NCI-H1048 (cell line): ENCODE data around the gene DLAT.
"Not testable (repeated sequence)": the region's sequence is repeated elsewhere in the genome, so short reads cannot be mapped to it uniquely, and the experiment has no call there.

Experiments
- DNase-seq: peaks from one replicate; lab custom pipeline; 2025; lab: John Stamatoyannopoulos, UW

The DLAT gene

DNA sequence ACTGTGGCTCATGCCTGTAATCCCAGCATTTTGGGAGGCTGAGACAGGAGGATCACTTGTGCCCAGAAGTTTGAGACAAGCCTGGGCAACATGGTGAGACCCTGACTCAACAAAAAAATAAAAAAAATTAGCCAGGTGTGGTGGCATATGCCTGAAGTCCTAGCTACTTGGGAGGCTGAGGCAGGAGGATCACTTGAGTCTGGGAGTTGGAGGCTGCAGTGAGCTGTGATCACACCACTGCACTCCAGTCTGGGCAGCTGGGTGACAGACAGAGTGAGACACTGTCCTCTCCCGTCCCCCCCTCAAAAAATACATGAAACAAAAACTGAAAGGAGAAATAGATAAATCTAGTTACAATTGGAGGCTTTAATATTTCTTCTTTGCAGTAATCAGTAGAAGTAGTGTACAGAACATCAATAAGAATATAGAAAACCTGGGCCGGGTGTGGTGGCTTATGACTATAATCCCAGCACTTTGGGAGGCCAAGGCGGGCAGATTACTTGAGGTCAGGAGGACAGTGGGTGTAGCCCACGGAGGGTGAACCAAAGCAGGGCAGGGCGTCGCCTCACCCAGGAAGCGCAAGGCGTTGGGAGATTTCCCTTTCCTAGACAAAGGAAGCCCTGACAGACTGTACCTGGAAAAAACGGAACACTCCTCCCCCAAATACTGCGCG is 19.6 kb upstream of the DLAT start:
- no peak for DNase-seq

DNA sequence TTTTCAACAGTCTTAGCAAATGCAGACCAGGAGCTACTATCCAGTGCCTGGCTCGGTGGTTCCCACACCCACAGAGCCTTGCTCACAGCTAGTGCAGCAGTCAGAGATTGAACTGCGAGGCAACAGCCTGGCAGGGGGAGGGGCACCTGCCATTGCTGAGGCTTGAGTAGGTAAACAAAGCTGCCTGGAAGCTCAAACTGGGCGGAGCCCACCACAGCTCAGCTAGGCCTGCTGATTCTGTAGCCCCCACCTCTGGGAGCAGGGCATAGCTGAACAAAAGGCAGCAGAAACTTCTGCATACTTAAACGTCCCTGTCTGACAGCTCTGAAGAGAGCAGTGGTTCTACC is 19.1 kb upstream of the DLAT start:
- not testable (repeated sequence) for DNase-seq

DNA sequence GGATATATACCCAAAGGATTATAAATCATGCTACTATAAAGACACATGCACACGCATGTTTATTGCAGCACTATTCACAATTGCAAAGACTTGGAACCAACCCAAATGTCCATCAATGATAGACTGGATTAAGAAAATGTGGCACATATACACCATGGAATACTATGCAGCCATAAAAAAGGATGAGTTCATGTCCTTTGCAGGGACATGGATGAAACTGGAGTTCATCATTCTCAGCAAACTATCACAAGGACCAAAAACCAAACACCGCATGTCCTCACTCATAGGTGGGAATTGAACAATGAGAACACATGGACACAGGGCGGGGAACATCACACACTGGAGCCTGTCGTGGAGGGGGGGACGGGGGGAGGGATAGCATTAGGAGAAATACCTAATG is 13.8 kb upstream of the DLAT start:
- not testable (repeated sequence) for DNase-seq

- no peak for DNase-seq
Measured at GRCh38 chr11:112012874-112013273, 12.3 kb upstream of the DLAT start.

DNA sequence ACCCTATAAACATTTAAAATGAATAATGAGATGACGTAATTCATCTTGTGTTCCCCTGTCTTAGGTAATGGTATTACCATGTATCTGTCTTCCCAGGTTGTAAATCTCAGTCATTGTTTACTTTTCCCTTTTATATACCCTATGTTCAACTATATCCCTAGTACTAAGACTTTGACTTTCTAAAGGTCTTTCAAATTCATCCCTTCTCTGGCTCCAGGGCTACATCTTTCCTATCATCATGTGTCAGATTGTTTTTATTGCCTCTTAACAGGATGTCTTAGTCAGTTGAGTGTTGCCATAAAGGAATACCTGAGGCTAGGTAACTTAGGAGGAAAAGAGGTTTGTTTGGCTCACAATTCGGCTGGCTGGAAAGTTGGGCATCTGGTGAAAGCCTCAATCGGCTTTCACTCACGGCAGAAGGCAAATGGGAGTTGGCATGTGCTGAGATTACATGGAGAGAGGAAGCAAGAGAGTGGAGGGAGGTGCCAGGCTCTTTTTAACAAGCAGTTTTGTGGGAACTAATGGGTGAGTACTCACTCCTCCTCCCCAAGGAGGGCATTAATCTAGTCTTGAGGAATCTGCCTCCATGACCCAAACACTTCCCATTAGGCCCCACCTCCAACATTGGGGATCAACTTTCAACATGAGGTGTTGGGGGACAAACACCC is 11.6 kb upstream of the DLAT start:
- no peak for DNase-seq

GRCh38 chr11:112016088-112016764 is 9.0 kb upstream of the DLAT start:
- DNase-seq = no peak

DNA sequence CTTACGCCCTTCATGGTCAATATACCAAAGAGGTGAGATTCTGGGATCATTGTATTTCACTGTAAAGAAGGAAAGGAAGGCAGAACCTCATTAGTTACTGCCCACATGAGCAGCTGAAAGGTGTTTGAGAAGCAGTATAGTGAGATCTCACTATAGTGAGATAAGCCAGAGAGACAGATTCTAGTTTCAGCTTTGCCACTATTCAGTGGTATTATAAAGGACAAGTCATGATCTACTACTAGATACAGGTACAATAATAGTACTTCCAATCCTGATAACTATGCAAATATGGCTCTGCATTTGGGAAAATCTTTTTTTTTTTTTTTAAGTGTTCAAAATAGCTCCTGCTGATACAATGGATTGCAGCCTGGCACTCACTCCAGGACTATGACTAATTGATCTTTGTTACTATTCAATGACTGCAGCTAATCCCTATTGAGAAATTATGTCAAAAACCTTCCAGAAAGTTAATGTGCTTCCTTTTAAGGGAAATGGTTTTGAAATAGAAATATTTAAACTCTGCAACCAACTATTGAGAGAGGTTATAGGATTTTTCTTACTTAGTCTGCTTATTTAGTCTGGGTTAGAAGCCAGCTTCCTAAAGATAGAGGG is 8.3 kb upstream of the DLAT start:
- no peak for DNase-seq

DNA sequence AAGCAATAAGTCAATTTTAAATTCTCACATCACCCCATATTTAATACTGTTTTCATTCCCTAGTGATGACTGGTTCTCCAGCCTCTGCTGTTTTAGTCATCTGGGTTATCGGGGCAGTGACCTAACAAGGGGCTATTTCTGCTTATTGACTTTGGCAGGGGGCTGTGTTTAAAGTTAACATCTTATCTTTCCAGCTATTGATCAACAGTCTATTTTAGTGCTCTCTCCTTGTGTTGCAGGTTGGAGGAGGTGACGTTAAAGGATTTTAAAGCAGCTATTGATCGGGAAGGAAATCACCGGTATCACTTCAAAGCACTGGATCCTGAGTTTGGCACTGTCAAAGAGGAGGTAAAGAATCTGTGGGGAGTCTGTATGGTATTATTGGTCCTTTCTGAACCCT is 7.7 kb upstream of the DLAT start:
- no peak for DNase-seq

DNA sequence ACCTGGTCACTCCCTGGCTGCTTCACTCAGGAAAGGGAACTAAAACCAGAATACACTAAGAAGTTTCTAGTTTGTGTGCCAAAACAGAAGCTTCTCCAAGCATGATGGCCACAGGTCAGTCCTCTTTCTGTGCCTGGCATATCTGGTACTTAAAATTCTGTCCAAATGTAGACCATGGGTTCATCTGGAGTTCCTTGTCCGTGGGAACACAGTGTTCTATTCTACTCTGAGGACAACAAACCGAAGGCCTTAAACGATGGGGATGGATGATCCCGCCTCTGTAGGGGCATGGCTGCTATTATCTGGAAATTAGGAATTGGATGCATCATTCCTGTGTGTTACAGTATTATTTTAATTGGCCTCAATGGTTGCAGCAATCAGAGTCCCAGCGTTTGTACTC is 6.1 kb upstream of the DLAT start:
- DNase-seq = no peak

GRCh38 chr11:112023104-112023503 is 2.1 kb upstream of the DLAT start:
- DNase-seq = no peak

DNA sequence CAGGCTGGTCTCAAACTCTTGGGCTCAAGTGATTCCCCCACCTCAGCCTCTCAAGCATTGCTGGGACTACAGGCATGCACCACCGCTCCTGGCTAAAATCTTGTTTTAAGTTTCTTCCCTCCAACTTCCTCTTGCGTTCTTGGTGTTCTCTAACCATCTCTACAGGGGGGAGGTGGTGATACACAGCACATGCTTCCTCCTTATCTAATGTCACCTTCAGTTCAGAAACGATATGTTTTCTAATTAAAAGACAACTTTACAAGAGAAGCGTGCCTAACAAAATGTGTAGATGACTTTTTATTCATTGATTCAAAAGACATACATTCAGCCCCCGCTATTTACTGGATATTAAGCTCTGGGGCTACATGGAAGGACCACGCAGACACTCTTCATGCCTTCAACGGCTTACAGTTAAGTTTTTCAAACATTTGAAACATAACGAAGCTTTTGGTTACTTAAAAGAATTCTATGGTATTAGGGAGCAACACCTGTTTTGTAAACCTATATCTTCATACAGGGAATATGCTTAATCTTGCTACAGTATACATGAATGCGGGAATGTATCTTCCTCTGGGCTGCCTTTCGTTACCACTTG is 933 bp upstream of the DLAT start:
- no peak for DNase-seq

DNA sequence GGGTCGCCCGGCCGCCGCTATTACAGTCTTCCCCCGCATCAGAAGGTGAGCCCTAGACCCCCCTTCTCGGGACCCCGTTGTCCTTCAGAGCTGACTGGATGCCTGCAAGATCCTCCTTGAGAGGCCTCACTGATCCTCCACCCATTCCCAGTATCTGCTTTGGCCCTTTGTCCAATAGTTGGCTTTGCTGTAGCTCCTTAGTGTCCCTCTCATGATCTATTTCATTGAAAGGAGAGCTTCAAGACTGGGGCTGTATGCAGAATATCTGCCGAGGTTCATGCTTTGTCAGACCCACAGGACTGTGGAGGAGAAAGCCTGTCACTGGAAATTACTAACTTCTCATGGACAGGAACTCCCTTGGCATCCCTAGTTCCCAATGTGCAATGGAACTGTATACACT is 499 bp downstream of the DLAT start:
- no peak for DNase-seq

DNA sequence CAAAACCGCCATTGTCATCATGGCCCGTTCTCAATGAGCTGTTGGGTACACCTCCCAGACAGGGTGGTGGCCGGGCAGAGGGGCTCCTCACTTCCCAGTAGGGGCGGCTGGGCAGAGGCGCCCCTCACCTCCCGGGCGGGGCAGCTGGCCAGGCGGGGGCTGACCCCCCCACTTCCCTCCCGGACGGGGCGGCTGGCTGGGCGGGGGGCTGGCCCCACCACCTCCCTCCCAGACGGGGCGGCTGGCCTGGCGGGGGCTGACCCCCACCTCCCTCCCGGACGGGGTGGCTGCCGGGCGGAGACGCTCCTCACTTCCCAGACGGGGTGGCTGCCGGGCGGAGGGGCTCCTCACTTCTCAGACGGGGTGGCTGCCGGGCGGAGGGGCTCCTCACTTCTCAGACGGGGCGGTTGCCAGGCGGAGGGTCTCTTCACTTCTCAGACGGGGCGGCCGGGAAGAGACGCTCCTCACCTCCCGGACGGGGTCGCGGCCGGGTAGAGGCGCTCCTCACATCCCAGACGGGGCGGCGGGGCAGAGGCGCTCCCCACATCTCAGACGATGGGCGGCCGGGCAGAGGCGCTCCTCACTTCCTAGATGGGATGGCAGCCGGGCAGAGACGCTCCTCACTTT is 1.7 kb downstream of the DLAT start:
- DNase-seq = not testable (repeated sequence)

DNA sequence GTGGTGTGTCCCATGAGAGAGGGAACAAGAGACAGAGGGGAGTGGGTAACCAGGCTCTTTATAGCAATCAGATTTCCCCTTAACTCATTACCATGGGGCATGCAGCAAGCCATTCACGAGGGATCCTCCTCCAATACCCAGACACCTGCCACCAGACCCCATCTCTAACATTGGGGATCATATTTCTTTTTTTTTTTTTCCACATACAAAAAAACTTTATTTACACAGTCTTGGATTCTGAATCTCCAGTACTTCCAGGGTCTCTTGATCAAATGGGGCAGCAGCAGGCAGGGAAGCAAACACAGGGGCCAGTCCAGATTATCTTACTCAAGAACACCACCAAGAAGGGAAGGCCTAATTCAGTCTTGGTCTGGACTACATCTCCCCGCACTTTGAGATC is 4.3 kb downstream of the DLAT start:
- no peak for DNase-seq

DNA sequence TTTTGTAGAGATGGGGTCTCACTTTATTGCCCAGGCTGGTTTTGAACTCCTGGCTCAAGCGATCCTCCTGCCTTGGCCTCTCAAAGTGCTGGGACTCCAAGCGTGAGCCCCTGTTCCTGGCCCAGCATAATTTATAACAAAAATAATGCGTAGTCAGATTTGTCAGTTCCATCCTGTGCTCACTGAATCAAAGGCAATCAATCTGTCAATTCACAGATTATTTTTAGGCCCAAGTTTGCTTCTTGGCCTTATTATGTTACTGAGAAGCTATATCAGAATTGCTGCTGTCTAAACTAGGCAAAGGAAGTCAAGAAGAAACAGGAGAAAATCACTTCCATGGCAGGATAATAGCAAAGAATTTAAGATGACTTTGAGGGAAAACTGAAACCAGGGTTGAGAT is 8.7 kb downstream of the DLAT start:
- DNase-seq = no peak

GRCh38 chr11:112037527-112037926 is 12.3 kb downstream of the DLAT start:
- no peak for DNase-seq

GRCh38 chr11:112042161-112042960 is 17.2 kb downstream of the DLAT start:
- DNase-seq = no peak

DNA sequence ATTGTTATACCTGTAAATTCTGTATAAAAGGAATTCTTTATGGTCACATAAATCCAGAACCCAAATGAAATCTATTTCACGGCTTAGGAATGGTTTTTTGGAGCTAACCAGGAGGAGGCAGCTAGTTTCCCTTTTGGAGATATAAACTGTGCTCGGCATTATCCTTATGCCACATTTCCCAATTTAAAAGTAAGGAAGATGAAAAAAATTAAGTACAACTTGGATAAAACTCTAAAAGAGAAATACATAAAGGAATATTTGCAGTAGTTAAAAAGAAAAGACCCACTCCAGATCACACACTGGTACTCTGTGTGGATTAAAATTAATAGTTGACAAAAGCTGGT is 17.7 kb downstream of the DLAT start:
- DNase-seq = no peak

- no peak for DNase-seq
Measured at GRCh38 chr11:112044961-112045360, 19.8 kb downstream of the DLAT start.

GRCh38 chr11:112046647-112047046 is 21.4 kb downstream of the DLAT start:
- not testable (repeated sequence) for DNase-seq

DNA sequence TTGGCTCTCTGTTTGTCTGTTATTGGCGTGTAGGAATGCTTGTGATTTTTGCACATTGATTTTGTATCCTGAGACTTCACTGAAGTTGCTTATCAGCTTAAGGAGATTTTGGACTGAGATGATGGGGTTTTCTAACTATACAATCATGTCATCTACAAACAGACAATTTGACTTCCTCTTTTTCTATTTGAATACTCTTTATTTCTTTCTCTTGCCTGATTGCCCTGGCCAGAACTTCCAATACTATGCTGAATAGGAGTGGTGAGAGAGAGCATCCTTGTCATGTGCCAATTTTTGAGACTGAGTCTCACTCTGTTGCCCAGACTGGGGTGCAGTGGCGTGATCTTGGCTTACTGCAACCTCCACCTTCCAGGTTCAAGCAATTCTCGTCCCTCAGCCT is 23.0 kb downstream of the DLAT start:
- DNase-seq = not testable (repeated sequence)

DNA sequence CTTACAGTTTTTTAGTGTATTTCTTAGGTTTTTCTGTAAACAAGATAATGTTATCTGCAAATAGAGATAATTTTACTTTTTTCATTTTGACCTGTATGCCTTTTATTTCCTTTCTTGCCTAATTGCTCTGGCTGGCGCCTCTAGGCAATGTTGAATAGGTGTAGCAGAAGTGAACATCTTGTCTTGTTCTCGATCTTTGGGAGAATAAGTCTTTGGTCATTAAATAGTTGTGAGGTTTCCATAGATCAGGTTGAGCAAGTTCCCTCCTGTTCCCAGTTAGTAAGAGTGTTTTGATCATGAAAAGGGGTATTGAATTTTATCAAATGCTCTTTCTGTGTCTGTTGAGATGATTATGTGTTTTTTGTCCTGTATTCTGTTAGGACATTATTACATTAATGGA is 24.6 kb downstream of the DLAT start:
- DNase-seq = no peak
